LNCaP clone FGC (cell line): ENCODE results near the gene CCDC106.

Experiments
- DNase-seq: peaks from one replicate; pipeline ENCODE4 v3.0.0-alpha.2; 2011; ENCODE audit warnings: low read depth
- H3K4me3 ChIP-seq: 2 replicates; pipeline ENCODE4 v1.5.1; 2011; ENCODE audit warnings: mild to moderate bottlenecking, low read depth, low read length, control low read depth
- CTCF ChIP-seq: IDR thresholded peaks from 2 replicates; pipeline ENCODE4 v1.5.1; 2012; ENCODE audit warnings: mild to moderate bottlenecking; ENCODE audit not compliant: control insufficient read depth, insufficient read depth; ENCODE audit errors: extremely low read depth

The CCDC106 gene

GRCh38 chr19:55697698-55698097 is 49.7 kb downstream of the CCDC106 start:
- no peak overlapping the region for H3K4me3 ChIP-seq
- DNase-seq = no peak
- TF ChIP-seq CTCF = no peak

- H3K4me3 ChIP-seq = no peak overlapping the region
- TF ChIP-seq CTCF = no peak
- DNase-seq = no peak
Observed at GRCh38 chr19:55698256-55698655, 50.2 kb downstream of the CCDC106 start.

- TF ChIP-seq CTCF = no peak
- no peak for DNase-seq
- H3K4me3 ChIP-seq = no peak overlapping the region
Observed at GRCh38 chr19:55699221-55699620, 51.2 kb downstream of the CCDC106 start.

GRCh38 chr19:55700813-55701212 is 52.8 kb downstream of the CCDC106 start:
- TF ChIP-seq CTCF = no peak
- no peak overlapping the region for H3K4me3 ChIP-seq
- DNase-seq = no peak

- no peak for DNase-seq
- TF ChIP-seq CTCF = no peak
- H3K4me3 ChIP-seq = no peak overlapping the region
Observed at GRCh38 chr19:55702131-55702627, 54.2 kb downstream of the CCDC106 start.
